Fibroblast of pulmonary artery (primary cell): ENCODE results near the gene TMEM209.

Source experiments
- DNase-seq: peaks from one replicate; pipeline ENCODE4 v3.0.0-alpha.2; 2010; ENCODE audit warnings: low read depth
- H3K4me3 ChIP-seq: replicated peaks from 2 replicates; pipeline ENCODE4 v1.5.1; 2011; ENCODE audit warnings: low read depth, mild to moderate bottlenecking, control low read depth, low read length, moderate library complexity
- TF ChIP-seq, protein P1 (sequence below): IDR thresholded peaks from 2 replicates; pipeline ENCODE4 v1.5.1; 2011; ENCODE audit warnings: mild to moderate bottlenecking, control low read depth, low read length, inconsistent platforms; ENCODE audit errors: missing control alignments

The TMEM209 gene

DNA sequence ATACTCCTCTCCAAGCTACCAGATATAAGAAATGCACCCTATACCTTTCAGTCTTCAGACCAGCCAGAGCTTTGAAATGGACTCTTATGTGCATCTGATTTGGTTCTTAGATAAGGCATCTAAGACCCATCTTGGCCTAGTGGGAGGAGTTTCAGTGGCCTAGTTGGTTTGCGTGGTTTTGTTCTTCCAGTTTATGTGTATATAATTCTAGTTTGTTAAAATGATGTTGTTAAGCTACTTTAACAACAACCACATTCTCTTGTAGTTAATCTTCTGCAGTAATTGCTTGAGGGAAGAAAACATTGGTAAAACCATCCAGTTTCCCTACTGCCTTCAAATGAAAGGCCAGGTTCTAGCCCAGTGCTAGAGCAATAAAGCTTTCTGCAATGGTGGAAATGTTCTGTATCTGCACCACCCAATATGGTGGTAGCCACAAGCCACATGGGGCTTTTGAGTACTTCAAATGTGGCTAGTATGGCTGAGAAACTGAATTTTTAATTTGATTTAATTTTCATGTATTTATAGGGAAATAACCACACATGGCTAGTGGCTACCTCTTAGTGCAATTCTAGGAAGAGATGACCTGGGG lies 68.5 kb downstream of the TMEM209 start:
- H3K4me3 ChIP-seq = no peak overlapping the region
- TF ChIP-seq, protein P1, sequence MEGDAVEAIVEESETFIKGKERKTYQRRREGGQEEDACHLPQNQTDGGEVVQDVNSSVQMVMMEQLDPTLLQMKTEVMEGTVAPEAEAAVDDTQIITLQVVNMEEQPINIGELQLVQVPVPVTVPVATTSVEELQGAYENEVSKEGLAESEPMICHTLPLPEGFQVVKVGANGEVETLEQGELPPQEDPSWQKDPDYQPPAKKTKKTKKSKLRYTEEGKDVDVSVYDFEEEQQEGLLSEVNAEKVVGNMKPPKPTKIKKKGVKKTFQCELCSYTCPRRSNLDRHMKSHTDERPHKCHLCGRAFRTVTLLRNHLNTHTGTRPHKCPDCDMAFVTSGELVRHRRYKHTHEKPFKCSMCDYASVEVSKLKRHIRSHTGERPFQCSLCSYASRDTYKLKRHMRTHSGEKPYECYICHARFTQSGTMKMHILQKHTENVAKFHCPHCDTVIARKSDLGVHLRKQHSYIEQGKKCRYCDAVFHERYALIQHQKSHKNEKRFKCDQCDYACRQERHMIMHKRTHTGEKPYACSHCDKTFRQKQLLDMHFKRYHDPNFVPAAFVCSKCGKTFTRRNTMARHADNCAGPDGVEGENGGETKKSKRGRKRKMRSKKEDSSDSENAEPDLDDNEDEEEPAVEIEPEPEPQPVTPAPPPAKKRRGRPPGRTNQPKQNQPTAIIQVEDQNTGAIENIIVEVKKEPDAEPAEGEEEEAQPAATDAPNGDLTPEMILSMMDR = no peak
- DNase-seq = no peak

DNA sequence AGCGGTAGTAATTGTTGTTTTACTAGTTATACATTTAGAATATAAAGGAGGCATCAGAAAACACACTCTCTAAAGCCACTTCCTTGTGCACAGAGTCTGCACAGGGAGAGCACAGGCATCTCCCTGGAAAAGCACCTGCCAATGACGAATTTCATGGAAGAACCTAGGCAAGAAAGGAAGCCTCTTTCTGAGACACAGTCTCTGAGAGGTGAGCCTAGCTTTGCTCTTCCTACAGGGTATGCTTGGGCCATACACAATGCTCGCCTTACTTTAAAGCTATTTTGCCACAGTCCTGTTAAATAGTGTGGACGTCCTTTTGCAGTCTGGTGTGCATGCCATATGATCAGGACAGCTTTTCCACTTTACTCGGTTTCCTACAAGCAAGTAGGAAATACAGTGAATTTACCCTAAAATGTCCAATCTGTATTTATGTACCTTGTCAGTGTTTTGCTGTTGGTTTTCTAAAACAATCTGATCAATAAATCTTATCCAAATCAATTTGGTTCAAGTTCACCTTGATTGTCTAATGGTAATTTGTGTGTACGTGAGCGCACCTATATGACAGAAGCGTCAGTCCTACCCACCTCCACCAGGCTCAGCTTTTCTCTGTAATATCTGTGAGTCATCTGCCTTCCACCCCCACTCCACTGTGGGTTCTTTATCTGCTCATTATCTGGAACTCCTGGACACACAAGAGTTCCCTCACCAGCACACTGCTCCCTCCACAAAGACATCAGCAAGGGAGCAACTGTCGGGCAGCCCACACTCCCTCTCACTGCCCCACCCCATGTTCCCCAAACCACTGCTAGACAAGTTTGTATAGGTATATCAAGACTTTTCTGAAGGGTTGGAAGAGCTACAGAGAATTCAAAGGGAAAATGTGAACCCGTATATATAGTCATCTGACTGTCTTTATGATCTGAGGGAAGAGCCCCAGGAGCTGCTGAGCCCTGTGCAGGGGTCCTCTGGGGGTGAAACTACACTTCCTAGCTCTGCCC lies 69.7 kb downstream of the TMEM209 start:
- no peak for DNase-seq
- H3K4me3 ChIP-seq = no peak overlapping the region
- TF ChIP-seq, protein P1 = no peak

DNA sequence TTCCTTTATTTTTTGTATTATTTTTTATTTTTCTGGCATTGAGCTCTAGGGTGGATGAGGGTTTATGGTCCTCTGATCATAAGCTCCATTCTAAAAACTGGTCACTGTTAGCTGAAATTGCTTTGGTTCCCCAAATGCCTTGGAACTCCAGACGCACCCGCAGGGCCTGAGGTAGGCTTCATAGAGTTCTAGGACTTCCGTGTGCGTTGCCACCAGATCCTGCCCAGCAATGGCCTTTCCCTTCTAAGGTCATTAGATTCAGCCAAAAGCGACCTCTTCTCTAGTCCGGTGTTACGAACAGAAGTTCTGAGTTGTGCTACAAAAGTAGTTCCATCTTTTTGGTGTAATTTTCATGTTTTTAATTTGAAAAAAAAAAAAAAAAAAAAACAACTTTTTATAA lies 70.5 kb downstream of the TMEM209 start:
- H3K4me3 ChIP-seq = no peak overlapping the region
- DNase-seq = no peak
- TF ChIP-seq, protein P1 = no peak

DNA sequence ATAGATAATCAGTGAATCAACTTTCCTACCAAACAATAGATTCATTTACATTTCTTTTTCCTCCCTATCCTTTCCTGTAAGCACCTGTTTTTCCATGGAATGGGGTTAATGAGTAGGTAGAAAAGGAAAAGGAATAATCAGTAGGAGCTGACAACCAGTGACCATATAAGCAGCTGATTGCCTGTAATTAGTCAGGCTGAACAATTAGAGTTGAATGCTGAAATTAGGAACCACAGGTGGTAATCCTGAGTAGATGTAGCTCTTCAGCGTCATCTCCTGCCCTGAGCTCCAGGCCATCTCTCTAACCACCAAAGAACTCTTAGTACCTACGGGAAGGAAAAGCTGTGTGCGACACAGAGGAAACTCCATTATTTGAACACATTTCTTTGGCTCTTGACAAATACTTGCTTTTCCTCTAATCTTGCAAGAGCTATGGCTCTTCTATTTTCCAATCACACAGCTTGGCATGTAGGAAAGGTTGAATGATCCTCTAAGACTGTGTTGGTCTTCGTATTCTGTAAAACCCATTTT lies 71.0 kb downstream of the TMEM209 start:
- TF ChIP-seq, protein P1 = no peak
- no peak overlapping the region for H3K4me3 ChIP-seq
- no peak for DNase-seq

DNA sequence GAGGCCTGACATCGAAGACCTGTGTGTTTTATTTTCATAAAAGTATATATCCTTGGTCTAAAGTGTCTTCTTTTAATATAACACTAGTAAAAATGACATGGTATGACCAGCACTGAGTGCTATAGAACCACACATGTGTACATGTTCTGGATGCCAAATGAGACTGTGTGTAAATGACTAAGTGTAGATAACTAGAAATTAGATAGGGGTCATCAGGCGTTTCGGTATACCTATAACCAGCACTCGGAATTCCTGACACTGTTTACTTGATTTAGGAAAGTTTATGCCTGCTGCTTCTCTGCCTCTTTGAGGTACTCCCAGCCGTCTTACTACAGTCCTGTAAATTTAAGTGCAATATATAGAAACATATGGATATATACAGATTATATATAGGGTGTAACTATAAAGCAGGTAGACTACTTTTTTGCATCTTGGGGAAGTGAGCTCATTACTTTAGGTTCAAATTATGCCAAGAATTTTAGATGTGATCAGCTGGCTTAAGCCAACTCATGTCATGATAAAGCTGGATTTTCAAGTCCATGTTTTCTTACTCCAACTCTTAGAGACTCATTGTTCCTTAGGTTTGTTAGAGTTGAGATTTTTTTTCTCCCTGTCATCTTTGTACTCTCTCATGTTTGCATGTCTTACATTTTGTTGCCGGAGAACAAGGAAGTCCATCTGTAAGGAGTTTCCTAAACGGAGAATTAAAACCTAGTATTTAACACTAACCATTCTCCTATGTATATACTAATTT lies 72.0 kb downstream of the TMEM209 start:
- TF ChIP-seq, protein P1 = no peak
- DNase-seq = no peak
- H3K4me3 ChIP-seq = no peak overlapping the region

DNA sequence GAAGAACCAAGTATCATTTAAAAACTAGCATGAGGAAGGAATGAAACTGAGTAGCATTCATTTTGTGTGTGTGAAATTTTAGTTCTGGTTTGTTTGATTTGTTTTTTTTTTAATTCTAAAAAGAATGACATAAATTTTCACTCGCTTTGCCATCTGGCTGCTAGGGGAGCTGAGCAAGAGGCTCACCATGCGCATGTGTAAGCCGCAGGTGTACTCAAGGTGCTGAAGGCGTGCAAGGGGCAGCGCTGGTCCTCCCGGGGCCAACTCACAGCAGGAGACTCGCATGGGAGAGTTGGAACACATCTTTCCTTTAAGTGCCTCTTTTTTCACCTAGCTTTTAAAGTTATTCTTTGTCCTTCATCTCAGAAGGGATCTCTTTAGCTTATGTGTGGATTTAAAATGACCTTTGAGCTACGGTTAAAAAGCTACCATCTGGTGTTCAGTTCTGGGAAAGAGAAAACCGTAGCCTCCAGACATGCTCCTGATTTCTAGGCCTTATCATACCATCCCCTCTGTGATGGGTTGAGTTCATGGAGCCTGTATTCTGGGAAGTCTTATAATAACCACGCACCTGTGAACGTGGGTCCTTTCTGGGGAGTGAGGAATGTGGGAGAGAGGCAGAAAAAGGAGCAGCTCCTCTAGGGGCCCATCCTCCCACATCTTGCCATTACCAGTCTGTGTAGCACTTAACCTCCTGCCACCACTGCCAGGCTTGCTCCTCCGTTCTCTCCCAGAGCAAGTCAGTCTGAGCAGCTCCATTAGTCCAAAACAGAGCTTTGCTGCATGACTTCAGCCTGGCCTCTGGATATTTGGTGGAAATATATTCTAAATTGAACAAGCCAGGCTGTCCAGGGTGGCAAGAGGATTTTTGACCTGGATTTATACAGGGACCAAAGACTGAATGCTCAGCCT lies 73.0 kb downstream of the TMEM209 start:
- no peak for DNase-seq
- H3K4me3 ChIP-seq = no peak overlapping the region
- TF ChIP-seq, protein P1 = no peak
